Mucosa of descending colon (tissue), 3 donors: Measurements from ENCODE around the gene GTF2IRD1. TPM values are rescaled to one million over a fixed set of nuclear protein-coding genes. Genes with fewer than 3 reads are reported as not detected.

Experiments
- ATAC-seq: fragments of 200-7000 bp; cut with Tn5 transposase; one replicate; pipeline ENCODE4 v1.9.1; 2020; ENCODE audit warnings: mild to moderate bottlenecking, moderate library complexity
- DNase-seq, 3 donors: peaks; one replicate each; pipeline ENCODE4 v3.0.0-alpha.2; 2020
- H3K36me3 ChIP-seq: fragments of 200-600 bp; one replicate; pipeline ENCODE4 v1.8.0; 2021; ENCODE audit warnings: low read depth, mild to moderate bottlenecking
- H3K4me1 ChIP-seq: fragments of 200-600 bp; one replicate; pipeline ENCODE4 v1.8.0; 2021; ENCODE audit warnings: low read depth, mild to moderate bottlenecking
- H3K4me3 ChIP-seq: fragments of 200-600 bp; one replicate; pipeline ENCODE4 v1.8.0; 2021; ENCODE audit warnings: mild to moderate bottlenecking
- H3K9me3 ChIP-seq: fragments of 200-600 bp; one replicate; pipeline ENCODE4 v1.8.0; 2021; ENCODE audit warnings: mild to moderate bottlenecking
- intact Hi-C, 2 donors: fragments of 100-400 bp; cut with DNase I in 1 of 2; cut with micrococcal nuclease in 1 of 2; formaldehyde crosslinking; loops; one replicate each; pipeline versions ENCODE4 v1.11.0 to v1.11.1; 2022; cut with DNase I, micrococcal nuclease
- total RNA-seq, 3 donors: library from RNA; stranded (reverse); fragmentation: NEBNext Ultra II Directional in 2 of 3; extraction: Animal tissue kit (Norgen Biotek cat#: 25700) in 2 of 3; gene quantifications; one replicate each; pipeline versions ENCODE4 v1.2.1 to v1.2.4, GENCODE V29; 2021 to 2023
- TF ChIP-seq, protein P1 (sequence below): fragments of 200-600 bp; IDR thresholded peaks from one replicate; pipeline ENCODE4 v1.8.0; 2022; ENCODE audit warnings: antibody characterized with exemption, mild to moderate bottlenecking
- donor health status: DM: no; HTN: no; CAD: no; lungs with moderate emphysema.
- donor health status: DM: no; HTN: no; CAD: no.
- donor health status: DM: no; HTN: yes; CAD: no.

GTF2IRD1 gene
- total RNA-seq, 3 donors from 2014 or later, result 10.5 to 30.7 (median 12.7) TPM

DNA sequence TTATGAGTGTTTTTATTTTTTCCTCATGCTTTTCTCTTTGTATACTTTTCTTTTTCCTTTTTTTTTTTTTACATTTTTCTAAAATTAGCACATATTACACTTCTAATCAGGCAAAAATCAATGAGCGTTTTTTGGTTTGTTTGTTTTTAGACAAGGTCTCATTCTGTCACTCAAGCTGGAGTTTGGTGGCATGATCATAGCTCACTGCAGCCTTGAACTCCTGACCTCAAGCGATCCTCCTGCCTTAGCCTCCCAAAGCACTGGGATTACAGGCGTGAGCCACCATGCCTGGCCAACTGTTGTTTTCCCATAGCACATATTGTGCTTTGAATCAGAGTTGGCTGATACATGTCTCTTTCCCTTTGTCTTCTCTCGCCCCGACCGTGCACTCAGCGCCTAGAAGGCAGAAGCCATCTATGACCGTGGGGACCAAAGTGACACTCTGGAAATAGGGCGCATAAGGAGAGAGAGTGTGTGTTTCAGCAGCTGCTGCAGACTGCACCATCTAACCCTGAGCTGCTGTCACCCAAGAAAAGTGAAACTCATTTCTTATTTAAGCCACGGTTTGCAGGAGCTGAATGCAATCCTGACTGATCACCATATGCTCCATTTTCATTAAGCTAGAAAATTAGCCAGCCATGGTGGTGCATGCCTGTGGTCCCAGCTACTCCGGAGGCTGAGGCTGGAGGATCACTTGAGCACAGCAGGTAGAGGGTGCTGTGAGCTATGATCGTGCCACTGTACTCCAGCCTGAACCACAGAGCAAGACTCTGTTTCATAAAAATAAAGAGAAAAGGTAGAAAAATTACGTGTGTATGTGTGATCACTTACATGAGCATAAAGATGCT lies 162.5 kb downstream of the GTF2IRD1 start:
- intact Hi-C loops, result no loop called here
- no peak for ATAC-seq

GRCh38 chr7:74617180-74617744 lies 163.6 kb downstream of the GTF2IRD1 start:
- DNase-seq (no peak), ATAC-seq (peak; percentile 25)
- Histone ChIP-seq H3K9me3 (no peaks in the 10 kb centered on the region), H3K4me3 (no peak overlapping the region), H3K36me3 (no peaks in the 10 kb centered on the region), H3K4me1 (no peaks in the 10 kb centered on the region)
- intact Hi-C loops, result no loop called here
- TF ChIP-seq, protein P1, sequence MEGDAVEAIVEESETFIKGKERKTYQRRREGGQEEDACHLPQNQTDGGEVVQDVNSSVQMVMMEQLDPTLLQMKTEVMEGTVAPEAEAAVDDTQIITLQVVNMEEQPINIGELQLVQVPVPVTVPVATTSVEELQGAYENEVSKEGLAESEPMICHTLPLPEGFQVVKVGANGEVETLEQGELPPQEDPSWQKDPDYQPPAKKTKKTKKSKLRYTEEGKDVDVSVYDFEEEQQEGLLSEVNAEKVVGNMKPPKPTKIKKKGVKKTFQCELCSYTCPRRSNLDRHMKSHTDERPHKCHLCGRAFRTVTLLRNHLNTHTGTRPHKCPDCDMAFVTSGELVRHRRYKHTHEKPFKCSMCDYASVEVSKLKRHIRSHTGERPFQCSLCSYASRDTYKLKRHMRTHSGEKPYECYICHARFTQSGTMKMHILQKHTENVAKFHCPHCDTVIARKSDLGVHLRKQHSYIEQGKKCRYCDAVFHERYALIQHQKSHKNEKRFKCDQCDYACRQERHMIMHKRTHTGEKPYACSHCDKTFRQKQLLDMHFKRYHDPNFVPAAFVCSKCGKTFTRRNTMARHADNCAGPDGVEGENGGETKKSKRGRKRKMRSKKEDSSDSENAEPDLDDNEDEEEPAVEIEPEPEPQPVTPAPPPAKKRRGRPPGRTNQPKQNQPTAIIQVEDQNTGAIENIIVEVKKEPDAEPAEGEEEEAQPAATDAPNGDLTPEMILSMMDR, result no peak

More for the DNA sequence above, 162.5 kb downstream of the GTF2IRD1 start:
- TF ChIP-seq, protein P1, result no peak
- no peak for DNase-seq
- no peak overlapping the region for H3K4me3 ChIP-seq
- H3K4me1 ChIP-seq, result peaks cover under 1% of the 10 kb centered on the region
- no peaks in the 10 kb centered on the region for H3K36me3 ChIP-seq
- H3K9me3 ChIP-seq, result no peaks in the 10 kb centered on the region

GRCh38 chr7:74619235-74619860 lies 165.6 kb downstream of the GTF2IRD1 start:
- TF ChIP-seq, protein P1, result no peak
- DNase-seq, result no peak

DNA sequence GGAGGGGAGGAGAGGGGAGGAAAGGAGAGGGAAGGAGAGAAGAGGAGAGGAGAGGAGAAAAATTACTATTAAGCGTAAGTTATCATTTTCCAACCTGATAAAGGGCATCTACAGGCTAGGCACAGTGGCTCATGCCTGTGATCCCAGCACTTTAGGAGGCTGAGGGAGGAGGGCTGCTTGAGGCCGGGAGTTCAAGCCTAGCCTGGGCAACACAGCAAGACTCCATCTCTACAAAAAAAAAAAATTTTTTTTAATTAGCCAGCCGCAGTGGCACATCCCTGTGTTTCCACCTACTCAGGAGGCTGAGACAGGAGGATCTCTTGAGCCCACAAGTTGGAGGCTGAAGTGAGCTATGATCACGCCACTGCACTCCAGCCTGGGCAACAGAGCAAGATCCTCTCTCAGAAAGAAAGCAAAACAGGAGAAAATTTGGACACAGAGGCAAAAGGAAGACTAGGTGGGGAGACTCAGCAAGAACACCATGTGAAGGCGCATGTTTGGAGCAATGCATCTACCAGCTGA lies 168.6 kb downstream of the GTF2IRD1 start:
- H3K4me3 ChIP-seq, result no peak overlapping the region
- intact Hi-C loops, result no loop called here
- no peaks in the 10 kb centered on the region for H3K9me3 ChIP-seq
- no peaks in the 10 kb centered on the region for H3K36me3 ChIP-seq
- no peaks in the 10 kb centered on the region for H3K4me1 ChIP-seq
- TF ChIP-seq, protein P1, result no peak
- ATAC-seq (no peak), DNase-seq (no peak)

More at GRCh38 chr7:74619235-74619860, 165.6 kb downstream of the GTF2IRD1 start:
- H3K4me1 ChIP-seq, result no peaks in the 10 kb centered on the region
- H3K9me3 ChIP-seq, result no peaks in the 10 kb centered on the region
- intact Hi-C loops, result no loop called here
- ATAC-seq, result no peak
- no peaks in the 10 kb centered on the region for H3K36me3 ChIP-seq
- no peak overlapping the region for H3K4me3 ChIP-seq

- no peak for ATAC-seq
- Histone ChIP-seq H3K4me3 (no peak overlapping the region), H3K36me3 (no peaks in the 10 kb centered on the region), H3K9me3 (no peaks in the 10 kb centered on the region), H3K4me1 (no peaks in the 10 kb centered on the region)
- no peak for DNase-seq
- intact Hi-C loops, result no loop called here
- TF ChIP-seq, protein P1, result no peak
Observed at GRCh38 chr7:74623135-74623534, 169.4 kb downstream of the GTF2IRD1 start.
